OCI-LY1 (cell line): ENCODE data around the gene HNRNPC.

ENCODE experiments used
- CTCF ChIP-seq: fragments of 200-600 bp; sonication (generic), shearing (Covaris generic); IDR thresholded peaks from 2 replicates; pipeline ENCODE4 v1.5.1; 2017; ENCODE audit warnings: mild to moderate bottlenecking, antibody characterized with exemption, low read length, moderate library complexity, mixed read lengths
- EZH2 ChIP-seq: fragments of 200-600 bp; sonication (generic), shearing (Covaris generic); IDR thresholded peaks from 2 replicates; pipeline ENCODE4 v1.8.0; 2017; ENCODE audit warnings: borderline replicate concordance, mixed run types, mild to moderate bottlenecking, antibody characterized with exemption, low read length, moderate library complexity, mixed read lengths

GRCh38 chr14:21215130-21215878, 53.9 kb downstream of the HNRNPC start:
- no peak for TF ChIP-seq EZH2
- TF ChIP-seq CTCF, result no peak
